ENCODE data around the gene LRRC71.

The LRRC71 gene

GRCh38 chr1:156894711-156895454 lies 25.5 kb upstream of the LRRC71 start:
- Histone ChIP-seq H3K9me3 (ENCODE audit: control insufficient read depth, low read length) (no peaks in the 10 kb centered on the region), H3K4me3 (ENCODE audit: low read length) (no peak overlapping the region), H3K36me3 (ENCODE audit: control insufficient read depth, insufficient read depth, low read length) (no peaks in the 10 kb centered on the region), H3K9ac (ENCODE audit: low read length) (no peak overlapping the region), H3K27me3 (ENCODE audit: control insufficient read depth, insufficient read depth, low read length) (peaks cover 54% of the 10 kb centered on the region), H3K4me1 (ENCODE audit: control insufficient read depth, insufficient read depth, low read length) (peaks cover 5% of the 10 kb centered on the region)

- Histone ChIP-seq H3K27me3 (ENCODE audit: control insufficient read depth, insufficient read depth, low read length) (peaks cover 57% of the 10 kb centered on the region), H3K4me3 (ENCODE audit: low read length) (no peak overlapping the region), H3K4me1 (ENCODE audit: control insufficient read depth, insufficient read depth, low read length) (peaks cover 5% of the 10 kb centered on the region), H3K9me3 (ENCODE audit: control insufficient read depth, low read length) (no peaks in the 10 kb centered on the region), H3K9ac (ENCODE audit: low read length) (no peak overlapping the region), H3K36me3 (ENCODE audit: control insufficient read depth, insufficient read depth, low read length) (no peaks in the 10 kb centered on the region)
These were observed 25.0 kb upstream of the LRRC71 start for GRCh38 chr1:156895455-156895812.

GRCh38 chr1:156895927-156896326 lies 24.5 kb upstream of the LRRC71 start:
- Histone ChIP-seq H3K9ac (ENCODE audit: low read length) (no peak overlapping the region), H3K4me3 (ENCODE audit: low read length) (no peak overlapping the region), H3K27me3 (ENCODE audit: control insufficient read depth, insufficient read depth, low read length) (peaks cover 57% of the 10 kb centered on the region)

GRCh38 chr1:156896490-156897033 lies 23.9 kb upstream of the LRRC71 start:
- H3K4me3 ChIP-seq (ENCODE audit: low read length): no peak overlapping the region
- no peak overlapping the region for H3K9ac ChIP-seq (ENCODE audit: low read length)
- H3K9me3 ChIP-seq (ENCODE audit: control insufficient read depth, low read length): no peaks in the 10 kb centered on the region
- H3K4me1 ChIP-seq (ENCODE audit: control insufficient read depth, insufficient read depth, low read length): peaks cover 5% of the 10 kb centered on the region
- peaks cover 52% of the 10 kb centered on the region for H3K27me3 ChIP-seq (ENCODE audit: control insufficient read depth, insufficient read depth, low read length)
- H3K36me3 ChIP-seq (ENCODE audit: control insufficient read depth, insufficient read depth, low read length): no peaks in the 10 kb centered on the region

More at GRCh38 chr1:156895927-156896326, 24.5 kb upstream of the LRRC71 start:
- Histone ChIP-seq H3K36me3 (ENCODE audit: control insufficient read depth, insufficient read depth, low read length) (no peaks in the 10 kb centered on the region), H3K4me1 (ENCODE audit: control insufficient read depth, insufficient read depth, low read length) (peaks cover 5% of the 10 kb centered on the region), H3K9me3 (ENCODE audit: control insufficient read depth, low read length) (no peaks in the 10 kb centered on the region)

- H3K4me3 ChIP-seq (ENCODE audit: low read length): no peak overlapping the region
- H3K27me3 ChIP-seq (ENCODE audit: control insufficient read depth, insufficient read depth, low read length): peaks cover 46% of the 10 kb centered on the region
- H3K9ac ChIP-seq (ENCODE audit: low read length): no peak overlapping the region
- H3K4me1 ChIP-seq (ENCODE audit: control insufficient read depth, insufficient read depth, low read length): peaks cover 5% of the 10 kb centered on the region
- no peaks in the 10 kb centered on the region for H3K9me3 ChIP-seq (ENCODE audit: control insufficient read depth, low read length)
- no peaks in the 10 kb centered on the region for H3K36me3 ChIP-seq (ENCODE audit: control insufficient read depth, insufficient read depth, low read length)
These were observed 23.2 kb upstream of the LRRC71 start for GRCh38 chr1:156897078-156897825.

GRCh38 chr1:156898161-156898566 lies 22.3 kb upstream of the LRRC71 start:
- Histone ChIP-seq H3K4me1 (ENCODE audit: control insufficient read depth, insufficient read depth, low read length) (peaks cover 2% of the 10 kb centered on the region), H3K36me3 (ENCODE audit: control insufficient read depth, insufficient read depth, low read length) (no peaks in the 10 kb centered on the region), H3K27me3 (ENCODE audit: control insufficient read depth, insufficient read depth, low read length) (peaks cover 39% of the 10 kb centered on the region), H3K9ac (ENCODE audit: low read length) (no peak overlapping the region), H3K9me3 (ENCODE audit: control insufficient read depth, low read length) (no peaks in the 10 kb centered on the region), H3K4me3 (ENCODE audit: low read length) (no peak overlapping the region)

- Histone ChIP-seq H3K4me3 (ENCODE audit: low read length) (no peak overlapping the region), H3K4me1 (ENCODE audit: control insufficient read depth, insufficient read depth, low read length) (no peaks in the 10 kb centered on the region), H3K36me3 (ENCODE audit: control insufficient read depth, insufficient read depth, low read length) (no peaks in the 10 kb centered on the region), H3K27me3 (ENCODE audit: control insufficient read depth, insufficient read depth, low read length) (peaks cover 30% of the 10 kb centered on the region), H3K9ac (ENCODE audit: low read length) (no peak overlapping the region), H3K9me3 (ENCODE audit: control insufficient read depth, low read length) (no peaks in the 10 kb centered on the region)
These were observed 21.3 kb upstream of the LRRC71 start for GRCh38 chr1:156898971-156899664.

- no peaks in the 10 kb centered on the region for H3K4me1 ChIP-seq (ENCODE audit: control insufficient read depth, insufficient read depth, low read length)
- no peaks in the 10 kb centered on the region for H3K9me3 ChIP-seq (ENCODE audit: control insufficient read depth, low read length)
- peaks cover 23% of the 10 kb centered on the region for H3K27me3 ChIP-seq (ENCODE audit: control insufficient read depth, insufficient read depth, low read length)
- no peaks in the 10 kb centered on the region for H3K36me3 ChIP-seq (ENCODE audit: control insufficient read depth, insufficient read depth, low read length)
- no peak overlapping the region for H3K4me3 ChIP-seq (ENCODE audit: low read length)
- H3K9ac ChIP-seq (ENCODE audit: low read length): no peak overlapping the region
These were observed 20.3 kb upstream of the LRRC71 start for GRCh38 chr1:156899956-156900718.

GRCh38 chr1:156900896-156901589 lies 19.4 kb upstream of the LRRC71 start:
- H3K4me1 ChIP-seq (ENCODE audit: control insufficient read depth, insufficient read depth, low read length): no peaks in the 10 kb centered on the region
- H3K4me3 ChIP-seq (ENCODE audit: low read length): no peak overlapping the region
- peaks cover 23% of the 10 kb centered on the region for H3K27me3 ChIP-seq (ENCODE audit: control insufficient read depth, insufficient read depth, low read length)
- H3K36me3 ChIP-seq (ENCODE audit: control insufficient read depth, insufficient read depth, low read length): no peaks in the 10 kb centered on the region
- no peaks in the 10 kb centered on the region for H3K9me3 ChIP-seq (ENCODE audit: control insufficient read depth, low read length)
- H3K9ac ChIP-seq (ENCODE audit: low read length): no peak overlapping the region

- H3K4me1 ChIP-seq (ENCODE audit: control insufficient read depth, insufficient read depth, low read length): no peaks in the 10 kb centered on the region
- H3K9ac ChIP-seq (ENCODE audit: low read length): no peak overlapping the region
These were observed 18.9 kb upstream of the LRRC71 start for GRCh38 chr1:156901590-156901900.

More at GRCh38 chr1:156901590-156901900, 18.9 kb upstream of the LRRC71 start:
- H3K36me3 ChIP-seq (ENCODE audit: control insufficient read depth, insufficient read depth, low read length): no peaks in the 10 kb centered on the region
- H3K4me3 ChIP-seq (ENCODE audit: low read length): no peak overlapping the region
- peaks cover 26% of the 10 kb centered on the region for H3K27me3 ChIP-seq (ENCODE audit: control insufficient read depth, insufficient read depth, low read length)
- H3K9me3 ChIP-seq (ENCODE audit: control insufficient read depth, low read length): no peaks in the 10 kb centered on the region

Measured in mucosa of stomach (tissue), 1 donor.